Stimulated activated naive B cell treated with anti-CD40 and anti-IgM and Interleukin-4, amounts not matched to agents 10 μg/mL and 1 μg/mL and 100 μg/mL, for 72 hours (primary cell): ENCODE measurements around the gene CR1L.
"Not testable (repeated sequence)": the region's sequence is repeated elsewhere in the genome, so short reads cannot be mapped to it uniquely, and the experiment has no call there.

Experiments used
- ATAC-seq, 2 donors: fragments of 150-1000 bp; cut with Tn5 transposase; replicated peaks; 2 replicates each; pipeline ENCODE4 v1.10.0; 2021; ENCODE audit warnings: moderate library complexity in 1 of 2
- DNase-seq: peaks from one replicate; pipeline ENCODE4 v3.0.0; 2021
- H3K27ac Mint-ChIP-seq: one replicate; pipeline ENCODE4 v1.8.0; 2022; ENCODE audit warnings: mild to moderate bottlenecking, mixed read lengths
- H3K27me3 Mint-ChIP-seq, 2 donors: one replicate each; pipeline ENCODE4 v1.8.0; 2022; ENCODE audit warnings: mixed read lengths in 2 of 2
- H3K36me3 Mint-ChIP-seq, 2 donors: one replicate each; pipeline ENCODE4 v1.8.0; 2022; ENCODE audit warnings: mixed read lengths in 2 of 2, mild to moderate bottlenecking in 1 of 2
- H3K4me1 Mint-ChIP-seq, 2 donors: one replicate each; pipeline ENCODE4 v1.8.0; 2022; ENCODE audit warnings: mixed read lengths in 2 of 2, mild to moderate bottlenecking in 1 of 2
- H3K4me3 Mint-ChIP-seq, 2 donors: one replicate each; pipeline ENCODE4 v1.8.0; 2022; ENCODE audit warnings: mild to moderate bottlenecking in 2 of 2, mixed read lengths in 2 of 2, moderate library complexity in 1 of 2
- H3K9me3 Mint-ChIP-seq, 2 donors: one replicate each; pipeline ENCODE4 v1.8.0; 2022; ENCODE audit warnings: mixed read lengths in 2 of 2, mild to moderate bottlenecking in 1 of 2

The CR1L gene

DNA sequence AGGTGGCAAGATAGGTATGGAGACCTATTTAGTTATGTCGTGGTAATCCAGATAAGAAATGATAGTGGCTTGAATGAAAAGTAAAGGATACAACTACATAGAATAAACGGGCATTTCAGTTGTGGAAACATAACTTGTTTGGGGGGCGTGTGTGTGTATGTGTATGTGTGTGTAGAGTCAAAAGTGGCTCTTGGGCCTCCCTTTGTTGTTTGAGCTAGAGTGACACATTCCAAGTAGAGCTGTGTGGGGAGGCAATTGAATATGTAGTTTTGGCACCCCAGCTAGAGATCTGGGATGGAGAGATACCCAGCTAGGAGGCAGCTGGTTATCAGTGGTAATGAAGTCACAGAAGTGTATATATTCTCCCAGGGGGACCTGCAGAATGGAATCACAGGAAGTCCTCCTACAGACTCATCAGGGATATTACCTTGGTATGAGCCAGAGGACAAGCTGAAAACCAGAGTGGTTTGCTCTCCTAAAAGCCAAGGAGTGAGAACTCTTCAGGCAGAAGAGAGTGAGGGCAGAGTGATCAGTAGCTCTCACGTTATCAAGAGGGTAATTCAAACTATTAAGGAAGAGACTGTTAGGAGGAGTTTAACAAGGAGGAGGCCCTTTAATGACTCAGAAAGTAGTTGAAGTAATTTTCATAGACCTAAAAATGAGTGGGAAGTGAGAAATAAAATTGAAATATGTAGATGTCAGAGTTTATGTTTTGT, 5.1 kb downstream of the CR1L start:
- Mint-ChIP-seq H3K27me3 (no peaks in the 10 kb centered on the region), H3K36me3 (no peaks in the 10 kb centered on the region), H3K9me3 (no peaks in the 10 kb centered on the region), H3K4me1 (peaks cover 11 to 18% of the 10 kb centered on the region in 2 donors), H3K4me3 (no peak overlapping the region), H3K27ac (no peak overlapping the region)
- no peak for DNase-seq
- peak; percentile 48 to 60 for ATAC-seq

DNA sequence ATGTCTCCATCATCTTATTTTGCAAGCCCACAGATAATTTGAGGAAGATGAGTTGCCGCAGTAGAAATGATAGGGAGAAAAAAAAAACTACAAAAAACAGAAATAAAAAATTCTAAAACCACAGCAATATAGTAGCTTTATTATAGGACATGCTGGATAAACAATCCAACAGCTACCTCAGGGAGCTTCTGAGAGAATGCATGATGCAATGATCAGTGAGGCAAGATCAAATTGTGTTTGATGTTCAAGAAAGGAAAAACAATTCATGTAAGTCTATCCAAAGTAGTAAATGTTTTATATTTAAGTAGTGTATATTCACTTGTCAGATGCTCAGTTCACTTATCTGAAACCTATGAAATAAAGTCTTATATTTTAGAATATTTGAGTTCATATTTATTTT, 6.7 kb downstream of the CR1L start:
- Mint-ChIP-seq H3K4me3 (no peak overlapping the region), H3K27ac (no peak overlapping the region), H3K9me3 (no peaks in the 10 kb centered on the region), H3K4me1 (peaks cover 7 to 14% of the 10 kb centered on the region in 2 donors), H3K27me3 (no peaks in the 10 kb centered on the region), H3K36me3 (no peaks in the 10 kb centered on the region)
- ATAC-seq (no peak), DNase-seq (no peak)

DNA sequence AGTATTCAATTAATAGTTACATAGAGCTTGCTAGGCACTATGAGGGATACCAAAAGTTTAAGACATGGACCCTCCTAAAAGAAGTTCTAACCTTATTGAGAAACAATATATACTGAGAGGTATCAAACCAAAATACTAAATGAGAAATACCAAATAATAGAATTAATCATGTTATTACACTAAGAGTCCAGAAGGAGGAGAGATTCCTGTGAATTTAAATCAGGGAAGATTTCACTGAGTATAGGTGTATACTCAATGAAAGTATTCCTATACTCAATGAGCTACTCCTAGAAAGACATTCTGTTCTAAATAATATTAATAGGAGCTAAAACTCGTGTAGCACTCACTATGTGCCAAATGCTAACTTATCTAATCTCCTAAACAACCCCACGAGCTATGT, 9.4 kb downstream of the CR1L start:
- no peaks in the 10 kb centered on the region for H3K9me3 Mint-ChIP-seq
- no peak overlapping the region for H3K27ac Mint-ChIP-seq
- no peaks in the 10 kb centered on the region for H3K36me3 Mint-ChIP-seq
- ATAC-seq (no peak), DNase-seq (no peak)
- H3K4me3 Mint-ChIP-seq: no peak overlapping the region
- H3K27me3 Mint-ChIP-seq: peaks cover 0 to 8% of the 10 kb centered on the region in 2 donors
- H3K4me1 Mint-ChIP-seq: peaks cover 5 to 8% of the 10 kb centered on the region in 2 donors

DNA sequence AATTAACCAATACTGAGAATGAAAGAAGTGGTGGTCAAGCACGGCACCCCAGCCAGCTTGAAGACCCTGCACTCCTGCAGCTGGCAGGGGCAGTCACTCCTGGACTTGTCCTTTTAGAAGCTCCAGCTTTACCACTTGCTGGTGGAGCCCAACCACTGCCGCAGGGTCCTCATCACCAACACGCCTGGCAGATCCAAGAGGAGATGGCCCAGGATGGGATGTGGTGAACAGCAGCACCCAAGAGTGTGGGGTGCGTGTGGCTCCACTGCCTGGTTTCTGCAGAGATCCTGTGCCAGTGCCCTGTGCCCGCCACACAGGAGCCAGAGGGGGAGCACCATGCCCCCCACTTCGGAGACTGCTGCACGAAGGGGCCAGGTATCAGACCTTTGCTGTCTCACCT, 13.5 kb downstream of the CR1L start:
- ATAC-seq: no peak
- Mint-ChIP-seq H3K36me3 (peaks cover under 1 to 3% of the 10 kb centered on the region in 2 donors), H3K9me3 (no peaks in the 10 kb centered on the region), H3K4me1 (no peaks in the 10 kb centered on the region), H3K27ac (no peak overlapping the region), H3K27me3 (peaks cover under 1 to 17% of the 10 kb centered on the region in 2 donors), H3K4me3 (no peak overlapping the region)
- no peak for DNase-seq

DNA sequence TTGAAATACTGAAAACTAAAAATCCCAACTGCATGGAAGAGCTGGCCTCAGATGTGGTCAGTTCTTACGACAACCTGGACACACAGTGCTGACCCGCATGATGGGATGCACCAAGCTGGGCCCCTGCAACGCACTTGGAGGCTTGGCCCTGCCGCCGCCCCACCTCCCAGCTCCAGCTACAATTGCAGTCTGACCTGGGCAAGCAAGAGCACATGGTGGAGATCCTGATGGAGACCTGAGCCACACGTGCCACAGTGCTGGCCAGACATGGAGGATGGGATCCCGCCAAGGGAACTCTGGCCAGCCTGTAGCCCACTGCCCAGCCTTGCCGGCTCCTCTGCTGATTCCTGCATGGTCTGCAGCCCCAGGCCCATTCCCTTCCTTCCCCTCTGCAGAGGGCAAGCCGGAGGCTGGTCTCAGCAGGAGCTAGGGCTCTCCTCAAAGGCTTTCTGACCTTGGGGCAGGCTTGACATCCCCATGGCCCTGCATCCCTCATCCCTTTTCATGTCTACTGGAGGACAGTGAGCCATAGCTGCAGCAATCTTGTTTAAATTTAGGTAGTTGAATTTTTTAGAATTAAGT, 14.1 kb downstream of the CR1L start:
- no peaks in the 10 kb centered on the region for H3K4me1 Mint-ChIP-seq
- peaks cover 3 to 6% of the 10 kb centered on the region in 2 donors for H3K36me3 Mint-ChIP-seq
- no peak overlapping the region for H3K27ac Mint-ChIP-seq
- ATAC-seq (no peak), DNase-seq (no peak)
- H3K27me3 Mint-ChIP-seq: peaks cover 6 to 22% of the 10 kb centered on the region in 2 donors
- no peak overlapping the region for H3K4me3 Mint-ChIP-seq
- H3K9me3 Mint-ChIP-seq: peaks cover 0 to 3% of the 10 kb centered on the region in 2 donors

DNA sequence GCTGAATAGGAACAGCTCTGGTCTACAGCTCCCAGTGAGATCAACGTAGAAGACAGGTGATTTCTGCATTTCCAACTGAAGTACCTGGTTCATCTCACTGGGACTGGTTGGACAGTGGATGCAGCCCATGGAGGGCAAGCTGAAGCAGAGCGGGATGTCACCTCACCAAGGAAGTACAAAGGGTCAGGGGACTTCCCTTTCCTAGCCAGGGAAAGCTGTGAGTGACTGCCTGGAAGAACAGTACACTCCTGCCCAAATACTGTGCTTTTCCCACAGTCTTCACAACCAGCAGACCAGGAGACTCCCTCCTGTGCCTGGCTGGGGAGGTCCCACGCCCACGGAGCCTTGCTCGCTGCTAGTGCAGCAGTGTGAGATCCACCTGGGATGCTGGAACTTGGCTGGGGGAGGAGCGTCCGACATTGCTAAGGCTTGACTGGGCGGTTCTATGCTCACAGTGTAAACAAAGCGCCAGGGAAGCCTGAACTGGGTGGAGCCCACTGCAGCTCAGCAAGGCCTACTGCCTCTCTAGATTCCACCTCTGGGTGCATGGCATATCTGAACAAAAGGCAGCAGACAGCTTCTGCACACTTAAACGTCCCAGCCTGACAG, 14.7 kb downstream of the CR1L start:
- ATAC-seq: no peak
- Mint-ChIP-seq H3K27ac (no peak overlapping the region), H3K4me3 (no peak overlapping the region), H3K36me3 (peaks cover 3 to 6% of the 10 kb centered on the region in 2 donors), H3K27me3 (peaks cover 8 to 26% of the 10 kb centered on the region in 2 donors), H3K9me3 (peaks cover 0 to 3% of the 10 kb centered on the region in 2 donors), H3K4me1 (no peaks in the 10 kb centered on the region)
- no peak for DNase-seq

DNA sequence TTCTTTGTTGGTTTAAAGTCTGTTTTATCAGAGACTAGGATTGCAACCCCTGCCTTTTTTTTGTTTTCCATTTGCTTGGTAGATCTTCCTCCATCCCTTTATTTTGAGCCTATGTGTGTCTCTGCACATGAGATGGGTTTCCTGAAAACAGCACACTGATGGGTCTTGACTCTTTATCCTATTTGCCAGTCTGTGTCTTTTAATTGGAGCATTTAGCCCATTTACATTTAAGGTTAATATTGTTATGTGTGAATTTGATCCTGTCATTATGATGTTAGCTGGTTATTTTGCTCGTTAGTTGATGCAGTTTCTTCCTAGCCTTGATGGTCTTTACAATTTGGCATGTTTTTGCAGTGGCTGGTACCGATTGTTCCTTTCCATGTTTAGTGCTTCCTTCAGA, 16.5 kb downstream of the CR1L start:
- H3K4me3 Mint-ChIP-seq, H3K36me3 Mint-ChIP-seq, H3K9me3 Mint-ChIP-seq, H3K27ac Mint-ChIP-seq, ATAC-seq, H3K4me1 Mint-ChIP-seq, DNase-seq: not testable (repeated sequence)
- peaks cover 16 to 33% of the 10 kb centered on the region in 2 donors for H3K27me3 Mint-ChIP-seq

DNA sequence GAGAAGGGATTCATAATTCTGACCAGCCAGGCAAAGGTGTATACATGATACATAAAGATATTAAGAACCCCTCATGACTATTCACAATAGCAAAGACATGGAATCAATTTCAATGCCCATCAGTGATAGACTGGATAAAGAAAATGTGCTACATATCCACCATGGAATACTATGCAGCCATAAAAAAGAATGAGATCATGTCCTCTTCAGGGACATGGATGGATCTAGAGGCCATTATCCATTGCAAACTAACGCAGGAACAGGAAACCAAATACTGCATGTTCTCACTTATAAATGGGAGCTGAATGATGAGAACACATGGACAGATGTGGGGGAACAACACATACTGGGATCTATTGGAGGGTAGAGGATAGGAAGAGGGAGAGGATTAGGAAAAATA, 21.4 kb downstream of the CR1L start:
- Mint-ChIP-seq H3K27ac (no peak overlapping the region), H3K27me3 (peaks cover 53 to 67% of the 10 kb centered on the region in 2 donors), H3K4me1 (peaks cover 9 to 26% of the 10 kb centered on the region in 2 donors), H3K9me3 (peaks cover 4 to 11% of the 10 kb centered on the region in 2 donors), H3K4me3 (no peak overlapping the region), H3K36me3 (peaks cover 8% of the 10 kb centered on the region in 2 donors)
- DNase-seq (no peak), ATAC-seq (no peak)

DNA sequence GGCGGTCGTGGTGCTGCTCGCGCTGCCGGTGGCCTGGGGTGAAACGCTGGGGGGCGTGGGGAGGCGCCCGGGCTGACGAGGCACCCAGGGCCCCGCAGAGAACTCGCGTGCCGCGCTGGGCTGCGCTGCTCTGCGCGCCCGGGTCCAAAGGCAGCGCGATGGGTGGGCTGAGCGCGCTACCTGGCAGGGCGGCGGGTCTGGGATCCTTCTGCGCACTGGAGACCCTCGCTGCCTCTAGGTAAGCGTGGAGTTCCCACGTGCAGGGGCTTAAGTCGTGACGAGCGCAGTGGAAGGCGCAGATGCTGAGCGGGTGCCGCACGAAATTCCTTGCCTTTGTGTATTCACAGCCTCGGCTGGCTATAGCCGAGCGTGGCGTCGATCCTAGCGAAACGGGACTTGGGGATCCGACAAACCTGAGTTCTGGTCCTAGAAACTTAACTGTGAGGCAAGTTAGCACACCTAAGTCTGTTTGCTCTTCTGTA, 24.6 kb downstream of the CR1L start:
- DNase-seq (no peak), ATAC-seq (peak in 1 of 2 donors; percentile 28)
- H3K27ac Mint-ChIP-seq: peak overlapping the region; percentile 72
- peaks cover 54 to 64% of the 10 kb centered on the region in 2 donors for H3K27me3 Mint-ChIP-seq
- peaks cover 9 to 32% of the 10 kb centered on the region in 2 donors for H3K4me1 Mint-ChIP-seq
- H3K9me3 Mint-ChIP-seq: peaks cover 4 to 8% of the 10 kb centered on the region in 2 donors
- peak overlapping the region; percentile 77 to 82 for H3K4me3 Mint-ChIP-seq
- H3K36me3 Mint-ChIP-seq: peaks cover 2 to 5% of the 10 kb centered on the region in 2 donors

DNA sequence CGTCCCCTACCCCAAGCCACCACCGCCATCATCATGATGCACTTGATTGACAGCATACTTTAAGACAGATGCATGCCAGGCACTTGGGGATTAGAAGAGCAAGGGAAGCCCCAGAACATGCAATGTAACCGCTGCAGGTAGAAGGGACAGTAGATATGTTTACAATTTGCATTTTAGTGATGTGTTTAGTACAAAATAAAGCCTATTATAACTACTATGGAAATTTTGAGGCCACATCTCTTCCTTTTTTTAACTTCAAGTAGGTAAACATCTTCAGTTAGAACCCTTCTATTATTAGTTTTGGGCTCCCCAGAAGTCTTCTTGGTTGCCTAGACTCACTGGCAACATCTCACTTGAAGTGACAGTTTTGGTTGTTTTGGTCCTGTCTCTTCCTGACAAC, 25.3 kb downstream of the CR1L start:
- DNase-seq: peak; percentile 27
- H3K27ac Mint-ChIP-seq: peak overlapping the region; percentile 72
- peaks cover 11 to 32% of the 10 kb centered on the region in 2 donors for H3K4me1 Mint-ChIP-seq
- peaks cover 2 to 5% of the 10 kb centered on the region in 2 donors for H3K36me3 Mint-ChIP-seq
- H3K9me3 Mint-ChIP-seq: peaks cover 4 to 8% of the 10 kb centered on the region in 2 donors
- peak overlapping the region; percentile 77 to 82 for H3K4me3 Mint-ChIP-seq
- peak; percentile 91 to 93 for ATAC-seq
- peaks cover 52 to 63% of the 10 kb centered on the region in 2 donors for H3K27me3 Mint-ChIP-seq

DNA sequence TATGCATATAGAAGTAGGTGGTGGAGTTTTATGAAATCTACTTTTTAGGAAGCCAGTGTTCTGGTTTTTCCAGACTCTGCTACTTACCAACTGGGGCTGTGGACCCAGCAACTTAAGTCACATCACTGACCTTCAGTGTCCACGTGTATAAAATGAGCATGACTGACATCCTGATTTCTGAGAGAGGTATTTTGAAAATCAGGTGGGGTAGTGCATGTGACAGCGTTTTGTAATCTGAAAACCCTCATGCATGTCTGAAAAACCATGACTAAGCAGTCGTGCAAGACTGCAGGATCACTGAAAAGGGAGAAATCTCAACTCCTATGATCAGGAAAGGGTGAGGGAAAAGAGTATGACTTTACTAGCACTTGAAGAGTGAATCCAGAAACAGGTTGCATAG, 26.1 kb downstream of the CR1L start:
- no peak overlapping the region for H3K27ac Mint-ChIP-seq
- H3K36me3 Mint-ChIP-seq: peaks cover 2 to 5% of the 10 kb centered on the region in 2 donors
- DNase-seq (no peak), ATAC-seq (peak in 1 of 2 donors; percentile 11)
- peaks cover 49 to 65% of the 10 kb centered on the region in 2 donors for H3K27me3 Mint-ChIP-seq
- no peak overlapping the region for H3K4me3 Mint-ChIP-seq
- H3K4me1 Mint-ChIP-seq: peaks cover 15 to 36% of the 10 kb centered on the region in 2 donors
- peaks cover 4 to 8% of the 10 kb centered on the region in 2 donors for H3K9me3 Mint-ChIP-seq

DNA sequence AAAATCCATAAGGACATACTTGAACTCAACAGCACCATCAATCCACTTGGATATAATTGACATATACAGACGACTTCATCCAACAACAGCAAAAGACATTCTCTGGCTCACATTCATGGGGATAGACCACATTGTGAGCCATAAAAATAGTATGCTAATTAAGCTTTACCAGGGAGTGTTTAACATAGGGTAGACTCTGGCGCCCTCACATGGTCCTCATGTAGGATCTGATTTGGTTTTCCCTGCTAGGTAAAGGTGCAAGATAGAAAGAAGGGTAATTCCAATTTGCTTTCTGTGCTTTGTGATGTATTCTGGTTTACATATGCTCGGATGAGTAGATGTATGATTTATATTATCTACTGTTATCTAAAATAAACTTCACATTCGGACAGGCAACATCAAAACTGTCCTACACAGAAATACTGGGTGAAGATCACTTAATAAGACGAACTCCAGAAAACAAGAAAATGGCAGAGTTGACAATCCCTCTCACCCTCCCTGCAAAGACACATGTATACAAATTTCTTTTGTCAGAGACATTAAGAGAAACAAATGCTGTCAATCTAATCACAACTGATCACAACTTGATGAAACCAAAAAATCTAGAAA, 27.7 kb downstream of the CR1L start:
- Mint-ChIP-seq H3K4me1 (peaks cover 15 to 36% of the 10 kb centered on the region in 2 donors), H3K4me3 (no peak overlapping the region), H3K27ac (no peak overlapping the region), H3K27me3 (peaks cover 33 to 49% of the 10 kb centered on the region in 2 donors), H3K36me3 (no peaks in the 10 kb centered on the region), H3K9me3 (no peaks in the 10 kb centered on the region)
- ATAC-seq: peak in 1 of 2 donors; percentile 26
- DNase-seq: no peak

DNA sequence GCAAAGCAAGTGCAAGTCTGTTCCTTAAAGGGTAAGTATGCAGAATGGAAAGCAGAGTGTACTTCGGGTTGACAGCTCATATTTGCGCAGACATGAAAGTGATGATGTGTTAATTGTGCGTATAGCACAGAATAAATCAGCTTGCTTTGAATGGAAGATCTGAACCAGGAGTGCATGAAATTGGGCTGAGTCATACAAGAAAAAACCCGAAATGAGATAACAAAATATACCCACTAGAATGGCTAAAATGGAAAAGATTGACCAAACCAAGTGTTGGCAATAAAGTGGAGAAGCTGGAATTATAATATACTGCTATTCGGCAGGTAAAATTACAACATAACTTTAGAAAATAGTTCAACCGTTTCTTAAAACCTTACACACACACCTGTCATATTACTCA, 28.5 kb downstream of the CR1L start:
- Mint-ChIP-seq H3K4me1 (peaks cover 15 to 36% of the 10 kb centered on the region in 2 donors), H3K4me3 (no peak overlapping the region), H3K36me3 (no peaks in the 10 kb centered on the region), H3K9me3 (no peaks in the 10 kb centered on the region), H3K27me3 (peaks cover 27 to 42% of the 10 kb centered on the region in 2 donors), H3K27ac (no peak overlapping the region)
- DNase-seq (no peak), ATAC-seq (no peak)

DNA sequence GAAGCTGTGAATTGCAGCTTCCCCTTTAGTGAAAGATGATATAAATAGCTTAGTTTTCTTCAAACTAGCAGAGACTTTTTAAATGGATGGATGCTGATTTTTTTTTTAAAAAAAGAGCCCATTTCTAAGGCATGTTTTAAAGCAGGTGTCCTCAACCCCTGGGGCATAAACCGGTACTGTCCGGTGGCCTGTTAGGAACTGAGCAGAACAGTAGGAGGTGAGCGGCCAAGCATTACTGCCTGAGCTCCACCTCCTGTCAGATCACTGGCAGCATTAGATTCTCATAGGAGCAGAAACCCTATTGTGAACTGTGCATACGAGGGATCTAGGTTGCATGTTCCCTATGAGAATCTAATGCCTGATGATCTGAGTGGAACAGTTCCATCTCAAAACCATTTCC, 31.2 kb downstream of the CR1L start:
- Mint-ChIP-seq H3K9me3 (no peaks in the 10 kb centered on the region), H3K27ac (no peak overlapping the region)
- peak; percentile 57 to 62 for ATAC-seq

More for the DNA sequence above, 31.2 kb downstream of the CR1L start:
- H3K36me3 Mint-ChIP-seq: no peaks in the 10 kb centered on the region
- H3K27me3 Mint-ChIP-seq: peaks cover 10 to 20% of the 10 kb centered on the region in 2 donors
- no peak for DNase-seq
- peaks cover 7 to 12% of the 10 kb centered on the region in 2 donors for H3K4me1 Mint-ChIP-seq
- no peak overlapping the region for H3K4me3 Mint-ChIP-seq
